CD4-positive, alpha-beta T cell (primary cell): ENCODE measurements around the gene ACOX3. TPM values are rescaled to one million over a fixed set of nuclear protein-coding genes. Genes with fewer than 3 reads are reported as not detected.
"Not testable (repeated sequence)": the region's sequence is repeated elsewhere in the genome, so short reads cannot be mapped to it uniquely, and the experiment has no call there.

ENCODE experiments used
- ATAC-seq: fragments of 200-7000 bp; cut with Tn5 transposase; one replicate; pipeline ENCODE4 v1.10.0; 2022; ENCODE audit warnings: mild to moderate bottlenecking; ENCODE audit not compliant: poor library complexity
- CTCF ChIA-PET: fragments of 350-600 bp; sonication (Branson Sonifier 250); formaldehyde crosslinking; loops from one replicate; lab custom pipeline; 2021; ENCODE audit warnings: antibody characterized with exemption, inconsistent platforms; lab: Charles Lee
- POLR2A ChIA-PET: fragments of 350-600 bp; sonication (Branson Sonifier 250); formaldehyde crosslinking; loops from one replicate; lab custom pipeline; 2021; ENCODE audit warnings: antibody characterized with exemption, inconsistent platforms; lab: Charles Lee
- DNase-seq, 14 experiments: peaks; one replicate each; pipeline ENCODE4 v3.0.0-alpha.2; 2013 to 2020; ENCODE audit warnings: mixed read lengths in 2 of 14
- H3K27ac ChIP-seq, 2 donors: one replicate each; pipeline versions ENCODE4 v1.5.1 to v1.7.0; 2013; ENCODE audit warnings: low read length in 2 of 2, low read depth in 1 of 2, mild to moderate bottlenecking in 1 of 2
- H3K27me3 ChIP-seq, 2 experiments: 1 replicate in 1 of 2; 2 replicates in 1 of 2; pipeline versions ENCODE4 v1.6.1 to v1.7.0; 2013; ENCODE audit warnings: low read length in 2 of 2, control low read depth in 1 of 2, mild to moderate bottlenecking in 1 of 2, moderate library complexity in 1 of 2; ENCODE audit not compliant: insufficient read depth in 2 of 2, control insufficient read depth in 1 of 2
- H3K36me3 ChIP-seq: one replicate; pipeline ENCODE4 v1.6.1; 2013; ENCODE audit warnings: low read length, control low read depth; ENCODE audit not compliant: insufficient read depth
- H3K4me1 ChIP-seq: one replicate; pipeline ENCODE4 v1.6.1; 2013; ENCODE audit warnings: low read length, control low read depth; ENCODE audit not compliant: insufficient read depth
- H3K4me3 ChIP-seq: one replicate; pipeline ENCODE4 v1.5.1; 2013; ENCODE audit warnings: mild to moderate bottlenecking, low read length, moderate library complexity
- H3K9me3 ChIP-seq, 2 experiments: 1 replicate in 1 of 2; 2 replicates in 1 of 2; pipeline versions ENCODE4 v1.6.1 to v1.7.0; 2013; ENCODE audit warnings: low read length in 2 of 2, mild to moderate bottlenecking in 2 of 2, control low read depth in 1 of 2, moderate library complexity in 1 of 2; ENCODE audit not compliant: control insufficient read depth in 1 of 2, insufficient read depth in 1 of 2
- H3K27ac Mint-ChIP-seq: one replicate; pipeline ENCODE4 v1.8.0; 2020; ENCODE audit warnings: mixed read lengths
- H3K27me3 Mint-ChIP-seq: one replicate; pipeline ENCODE4 v1.8.0; 2021; ENCODE audit warnings: mixed read lengths
- H3K36me3 Mint-ChIP-seq: one replicate; pipeline ENCODE4 v1.8.0; 2021; ENCODE audit warnings: low read depth, mixed read lengths
- H3K4me1 Mint-ChIP-seq: one replicate; pipeline ENCODE4 v1.8.0; 2021; ENCODE audit warnings: low read depth, mixed read lengths
- H3K4me3 Mint-ChIP-seq: one replicate; pipeline ENCODE4 v1.8.0; 2020; ENCODE audit warnings: mild to moderate bottlenecking, mixed read lengths
- H3K9me3 Mint-ChIP-seq: one replicate; pipeline ENCODE4 v1.8.0; 2020; ENCODE audit warnings: mixed read lengths
- CTCF ChIP-seq: fragments of 200-600 bp; IDR thresholded peaks from one replicate; pipeline ENCODE4 v1.8.0; 2022; ENCODE audit warnings: antibody characterized with exemption, mild to moderate bottlenecking
- intact Hi-C, 2 experiments: fragments of 100-400 bp; cut with DNase I in 1 of 2; cut with micrococcal nuclease in 1 of 2; formaldehyde crosslinking; loops; one replicate each; pipeline versions ENCODE4 v1.15.1 to v1.9.0; 2023 to 2025; cut with DNase I, micrococcal nuclease
- total RNA-seq, 174 experiments: library from RNA in 2 of 174; stranded (reverse) in 2 of 174; gene quantifications; one replicate each; pipeline ENCODE4 v1.2.3 and lab custom pipeline; 2021 to 2026

Gene ACOX3
- total RNA-seq, 2 experiments from 2014 or later = 4.9 to 6.1 TPM

GRCh38 chr4:8343262-8343966 lies 97.1 kb downstream of the ACOX3 start:
- no peaks in the 10 kb centered on the region for H3K9me3 ChIP-seq
- Mint-ChIP-seq H3K9me3 (no peaks in the 10 kb centered on the region), H3K27me3 (peaks cover 5% of the 10 kb centered on the region), H3K4me3 (no peak overlapping the region), H3K4me1 (no peaks in the 10 kb centered on the region), H3K36me3 (no peaks in the 10 kb centered on the region), H3K27ac (no peak overlapping the region)
- no peaks in the 10 kb centered on the region for H3K4me1 ChIP-seq
- no peak overlapping the region for H3K4me3 ChIP-seq
- H3K36me3 ChIP-seq = no peaks in the 10 kb centered on the region
- CTCF ChIA-PET = no interaction called here
- peaks cover 0 to 4% of the 10 kb centered on the region in 2 experiments for H3K27me3 ChIP-seq
- POLR2A ChIA-PET = no interaction called here
- no peak overlapping the region for H3K27ac ChIP-seq
- TF ChIP-seq CTCF = no peak
- no peak for ATAC-seq
- peak in 1 of 14 experiments; percentile 21 for DNase-seq
- intact Hi-C loops = no loop called here

- POLR2A ChIA-PET = no interaction called here
- no peak overlapping the region for H3K4me3 Mint-ChIP-seq
- no peak overlapping the region for H3K27ac Mint-ChIP-seq
- Histone ChIP-seq H3K27me3 (peaks cover 0 to 4% of the 10 kb centered on the region in 2 experiments), H3K4me3 (no peak overlapping the region), H3K27ac (no peak overlapping the region), H3K36me3 (no peaks in the 10 kb centered on the region), H3K4me1 (no peaks in the 10 kb centered on the region), H3K9me3 (no peaks in the 10 kb centered on the region)
- H3K27me3 Mint-ChIP-seq = peaks cover 5% of the 10 kb centered on the region
- no peak for TF ChIP-seq CTCF
- H3K4me1 Mint-ChIP-seq = no peaks in the 10 kb centered on the region
- no peak for ATAC-seq
- intact Hi-C loops = no loop called here
- H3K9me3 Mint-ChIP-seq = no peaks in the 10 kb centered on the region
- H3K36me3 Mint-ChIP-seq = no peaks in the 10 kb centered on the region
- peak in 1 of 14 experiments; percentile 11 for DNase-seq
- CTCF ChIA-PET = no interaction called here
These were observed 97.8 kb downstream of the ACOX3 start for GRCh38 chr4:8342651-8343261.

- CTCF ChIA-PET = no interaction called here
- intact Hi-C loops = no loop called here
- no peak for DNase-seq
These were observed 98.8 kb downstream of the ACOX3 start for GRCh38 chr4:8341691-8342090.

GRCh38 chr4:8341281-8341680 lies 99.2 kb downstream of the ACOX3 start:
- H3K36me3 Mint-ChIP-seq, H3K27ac Mint-ChIP-seq, H3K4me1 ChIP-seq, H3K9me3 ChIP-seq, intact Hi-C loops, H3K27me3 Mint-ChIP-seq, POLR2A ChIA-PET, H3K4me1 Mint-ChIP-seq, DNase-seq, H3K4me3 ChIP-seq, H3K36me3 ChIP-seq, H3K9me3 Mint-ChIP-seq, CTCF ChIA-PET, H3K4me3 Mint-ChIP-seq, ATAC-seq, H3K27ac ChIP-seq, H3K27me3 ChIP-seq: not testable (repeated sequence)

More at GRCh38 chr4:8341691-8342090, 98.8 kb downstream of the ACOX3 start:
- Mint-ChIP-seq H3K9me3 (peaks cover 2% of the 10 kb centered on the region), H3K4me1 (no peaks in the 10 kb centered on the region), H3K27ac (no peak overlapping the region), H3K27me3 (peaks cover 5% of the 10 kb centered on the region), H3K4me3 (no peak overlapping the region), H3K36me3 (no peaks in the 10 kb centered on the region)
- H3K9me3 ChIP-seq = peaks cover 0 to 5% of the 10 kb centered on the region in 2 experiments
- H3K4me3 ChIP-seq = no peak overlapping the region
- no peaks in the 10 kb centered on the region for H3K27me3 ChIP-seq
- H3K4me1 ChIP-seq = no peaks in the 10 kb centered on the region
- ATAC-seq = no peak
- H3K36me3 ChIP-seq = no peaks in the 10 kb centered on the region
- no peak for TF ChIP-seq CTCF
- POLR2A ChIA-PET = no interaction called here
- no peak overlapping the region for H3K27ac ChIP-seq
